ENCODE data around the gene RAI1. TPM values are rescaled to one million over a fixed set of nuclear protein-coding genes. Genes with fewer than 3 reads are reported as not detected.

Gene RAI1
- total and polyA plus RNA-seq, 2 of the 13 experiments (the other 11 are each of a cell fraction or from before 2014, with no cell fraction given), result 3.4 to 5.2 TPM

- Histone ChIP-seq H3K4me1 (ENCODE audit: insufficient read depth, low read length) (peaks cover 96% of the 10 kb centered on the region), H3K36me3 (replicated peaks in 1 of 2; ENCODE audit: control insufficient read depth in 1 of 2, insufficient read depth in 2 of 2, low read length in 2 of 2) (peaks cover 19 to 47% of the 10 kb centered on the region in 2 experiments), H3K27ac (ENCODE audit: extremely low read length, insufficient read depth, low read length) (peak overlapping the region; percentile 93), H3K27me3 (ENCODE audit: control insufficient read depth in 1 of 2, insufficient read depth in 2 of 2, low read length in 2 of 2) (no peaks in the 10 kb centered on the region), H4K20me1 (ENCODE audit: insufficient read depth, low read length) (peaks cover 70% of the 10 kb centered on the region; the same call in 1 of the 2 replicates), H3K9ac (ENCODE audit: insufficient read depth, low read depth, low read length) (no peak overlapping the region), H2AFZ (ENCODE audit: low read length) (no peak overlapping the region), H3K4me3 (replicated peaks in 1 of 3; ENCODE audit: insufficient read depth in 1 of 3, low read depth in 2 of 3, low read length in 3 of 3) (no peak overlapping the region), H3K4me2 (ENCODE audit: low read depth, low read length) (no peak overlapping the region), H3K79me2 (ENCODE audit: insufficient read depth, low read length) (peaks cover 90% of the 10 kb centered on the region), H3K9me3 (ENCODE audit: low read length) (no peaks in the 10 kb centered on the region)
- ChIA-PET CTCF (ENCODE audit: low intra/inter-chr PET ratio, low total read pairs) (no interaction called here), POLR2A (interaction anchor here (8.6 kb wide), 1 partner anchor 11 kb away, joined by 69 read pairs; the partner anchor contains the start of gene SREBF1)
- intact Hi-C loops (cut with micrococcal nuclease; ENCODE audit: unreplicated experiment), result no loop called here
- no TSS peak for BruUV-seq (replicated peaks)
- ATAC-seq (no peak), FAIRE-seq (no peak), DNase-seq (ENCODE audit: low spot score) (no peak)
- WGBS (ENCODE audit: low lambda C conversion rate), result 100% methylated on average over 1 of the region's 2 CpGs
- in situ Hi-C loops (cut with HindIII; ENCODE audit: extremely low pct_ligation_motif_present, low pct_unique_long_range_greater_than_20kb), result no loop called here
- no peak for TF ChIP-seq KDM2A (CRISPR knock-in tag; IDR thresholded peaks at IDR 0.05; ENCODE audit: borderline replicate concordance, low read depth)
- no peak for TF ChIP-seq ZNF431 (CRISPR knock-in tag; IDR thresholded peaks at IDR 0.05; ENCODE audit: borderline replicate concordance, low read depth)
- no peak for TF ChIP-seq ZBTB3 (CRISPR knock-in tag; IDR thresholded peaks at IDR 0.05; ENCODE audit: borderline replicate concordance, low read depth)
- TF ChIP-seq AHDC1 (CRISPR knock-in tag; IDR thresholded peaks at IDR 0.05; ENCODE audit: borderline replicate concordance), result no peak
- no peak for TF ChIP-seq SOX6 (IDR thresholded peaks at IDR 0.05)
- no peak for TF ChIP-seq SOX6 (CRISPR knock-in tag; IDR thresholded peaks at IDR 0.05)
- TF ChIP-seq MNT (IDR thresholded peaks at IDR 0.05), result no peak
- TF ChIP-seq FOXK1 (CRISPR knock-in tag; IDR thresholded peaks at IDR 0.05; ENCODE audit: borderline replicate concordance, low read depth), result no peak
- TF ChIP-seq MXD4 (CRISPR knock-in tag; IDR thresholded peaks at IDR 0.05), result no peak
- no peak for TF ChIP-seq ZNF317 (CRISPR knock-in tag; IDR thresholded peaks at IDR 0.05)
- TF ChIP-seq PAXIP1 (CRISPR knock-in tag; conservative IDR thresholded peaks at IDR 0.05), result no peak
Observed at GRCh38 chr17:17826342-17826713, 145.1 kb downstream of the RAI1 start.

All from HepG2 (cell line).